Measurements from ENCODE around the gene CCDC137. TPM values are rescaled to one million over a fixed set of nuclear protein-coding genes. Genes with fewer than 3 reads are reported as not detected.

Gene CCDC137
- total and polyA plus RNA-seq, 2 of the 13 experiments (the other 11 are each of a cell fraction or from before 2014, with no cell fraction given) = 14.6 to 39.1 TPM

DNA sequence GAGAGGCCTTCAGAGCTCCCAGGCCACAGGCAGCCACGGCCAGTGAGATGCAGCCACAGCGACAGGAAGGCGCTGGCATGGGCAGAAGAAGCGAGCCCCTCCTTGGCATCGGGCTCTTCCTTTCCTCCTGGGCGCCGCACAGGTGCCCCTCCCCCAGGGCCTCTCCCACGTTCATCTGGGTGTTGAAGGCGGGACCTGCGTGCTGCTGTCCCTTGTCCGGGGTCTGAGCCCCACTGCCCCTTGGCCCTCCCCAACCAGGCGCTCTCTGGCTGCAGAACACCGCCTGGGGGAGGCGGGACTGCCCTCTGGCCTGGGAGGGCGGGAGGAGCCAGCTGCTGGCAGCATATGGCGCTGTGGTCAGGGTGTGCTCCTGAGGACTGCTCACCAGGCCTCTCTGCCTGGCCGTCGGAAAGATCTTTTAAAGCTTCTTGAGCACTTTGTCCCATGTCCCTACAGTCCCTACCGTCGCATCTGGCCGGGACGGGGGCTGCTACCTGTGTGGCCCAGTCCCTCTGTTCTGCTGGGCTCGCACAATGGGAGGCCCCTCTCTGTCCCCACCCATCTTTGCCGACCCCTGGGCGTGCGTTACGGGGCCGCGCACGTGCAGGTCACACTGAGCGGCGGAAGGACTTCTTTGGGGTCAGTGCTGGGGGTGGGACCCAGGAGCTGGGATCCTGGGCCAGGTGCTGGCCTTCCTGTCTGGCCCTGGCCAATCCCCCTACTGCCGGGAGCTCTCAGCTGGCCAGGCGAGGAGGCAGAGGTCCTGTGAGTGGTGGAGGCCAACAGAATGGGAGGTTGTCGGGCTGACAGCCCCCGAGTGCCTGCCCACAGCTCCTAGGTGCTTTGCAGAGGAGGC lies 47.2 kb downstream of the CCDC137 start (continued):
- no peak for TF ChIP-seq ZNF33A (CRISPR knock-in tag; IDR thresholded peaks at IDR 0.05; ENCODE audit: borderline replicate concordance)
- TF ChIP-seq ZNF17 (CRISPR knock-in tag; IDR thresholded peaks at IDR 0.05) = no peak
- peak; percentile 91; the same call in 1 of the 2 replicates for TF ChIP-seq ZNF343 (CRISPR knock-in tag; IDR thresholded peaks at IDR 0.05)
- TF ChIP-seq, protein P1, sequence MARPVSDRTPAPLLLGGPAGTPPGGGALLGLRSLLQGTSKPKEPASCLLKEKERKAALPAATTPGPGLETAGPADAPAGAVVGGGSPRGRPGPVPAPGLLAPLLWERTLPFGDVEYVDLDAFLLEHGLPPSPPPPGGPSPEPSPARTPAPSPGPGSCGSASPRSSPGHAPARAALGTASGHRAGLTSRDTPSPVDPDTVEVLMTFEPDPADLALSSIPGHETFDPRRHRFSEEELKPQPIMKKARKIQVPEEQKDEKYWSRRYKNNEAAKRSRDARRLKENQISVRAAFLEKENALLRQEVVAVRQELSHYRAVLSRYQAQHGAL (CRISPR knock-in tag; IDR thresholded peaks at IDR 0.05; ENCODE audit: not compliant biosample characterization) = no peak
- TF ChIP-seq ZFY (CRISPR knock-in tag; IDR thresholded peaks at IDR 0.05) = peak; percentile 90
- TF ChIP-seq RAD21 (CRISPR knock-in tag; IDR thresholded peaks at IDR 0.05) = peak; percentile 26; the same call in 1 of the 2 replicates
- no peak; the same call in 1 of the 2 replicates for TF ChIP-seq ZNF598 (CRISPR knock-in tag; IDR thresholded peaks at IDR 0.05; ENCODE audit: borderline replicate concordance)
- TF ChIP-seq, protein P2, sequence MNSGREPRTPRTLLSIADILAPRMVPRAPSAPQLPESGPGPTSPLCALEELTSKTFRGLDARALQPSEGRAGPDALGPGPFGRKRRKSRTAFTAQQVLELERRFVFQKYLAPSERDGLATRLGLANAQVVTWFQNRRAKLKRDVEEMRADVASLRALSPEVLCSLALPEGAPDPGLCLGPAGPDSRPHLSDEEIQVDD (CRISPR knock-in tag; IDR thresholded peaks at IDR 0.05; ENCODE audit: borderline replicate concordance) = peak; percentile 33
- TF ChIP-seq ZNF7 (CRISPR knock-in tag; IDR thresholded peaks at IDR 0.05) = no peak
- no peak for TF ChIP-seq HNRNPH1 (optimal IDR thresholded peaks at IDR 0.05; ENCODE audit: low read depth, low read length)
- TF ChIP-seq, protein P3, sequence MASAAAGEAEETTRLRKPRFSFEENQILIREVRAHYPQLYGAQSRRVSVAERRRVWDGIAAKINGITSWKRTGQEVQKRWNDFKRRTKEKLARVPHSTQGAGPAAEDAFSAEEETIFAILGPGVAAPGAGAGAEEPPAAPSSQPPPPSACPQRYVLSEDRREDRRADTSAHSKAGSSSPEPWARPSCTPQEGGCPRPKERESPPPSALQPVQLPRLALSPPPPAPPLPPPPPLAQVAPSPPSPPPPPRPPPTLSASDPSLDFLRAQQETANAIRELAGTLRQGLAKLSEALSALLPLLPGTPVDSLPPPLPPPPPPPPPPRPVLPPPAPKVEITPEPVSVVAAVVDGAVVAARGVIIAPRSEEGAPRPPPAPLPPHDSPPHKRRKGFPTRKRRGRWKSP (CRISPR knock-in tag; IDR thresholded peaks at IDR 0.05) = peak; percentile 77
- TF ChIP-seq MXI1 (IDR thresholded peaks at IDR 0.05; ENCODE audit: borderline replicate concordance, low read depth, low read length) = peak; percentile 55; the same call in 1 of the 3 replicates
- peak; percentile 94 for TF ChIP-seq AGO2 (optimal IDR thresholded peaks at IDR 0.05; ENCODE audit: low read depth, low read length)
- peak; percentile 95 for TF ChIP-seq AKAP8 (CRISPR knock-in tag; IDR thresholded peaks at IDR 0.05)
- TF ChIP-seq CEBPG (CRISPR knock-in tag; IDR thresholded peaks at IDR 0.05) = peak; percentile 2; the same call in 1 of the 2 replicates
- peak; percentile 98 for TF ChIP-seq ZNF263 (CRISPR knock-in tag; IDR thresholded peaks at IDR 0.05)
- TF ChIP-seq PRPF4 (IDR thresholded peaks at IDR 0.05; ENCODE audit: low read depth, low read length, poor library complexity, severe bottlenecking) = no peak
- TF ChIP-seq NR3C1 (CRISPR knock-in tag; IDR thresholded peaks at IDR 0.05) = no peak
- TF ChIP-seq, protein P4, sequence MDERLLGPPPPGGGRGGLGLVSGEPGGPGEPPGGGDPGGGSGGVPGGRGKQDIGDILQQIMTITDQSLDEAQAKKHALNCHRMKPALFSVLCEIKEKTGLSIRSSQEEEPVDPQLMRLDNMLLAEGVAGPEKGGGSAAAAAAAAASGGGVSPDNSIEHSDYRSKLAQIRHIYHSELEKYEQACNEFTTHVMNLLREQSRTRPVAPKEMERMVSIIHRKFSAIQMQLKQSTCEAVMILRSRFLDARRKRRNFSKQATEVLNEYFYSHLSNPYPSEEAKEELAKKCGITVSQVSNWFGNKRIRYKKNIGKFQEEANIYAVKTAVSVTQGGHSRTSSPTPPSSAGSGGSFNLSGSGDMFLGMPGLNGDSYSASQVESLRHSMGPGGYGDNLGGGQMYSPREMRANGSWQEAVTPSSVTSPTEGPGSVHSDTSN (CRISPR knock-in tag; IDR thresholded peaks at IDR 0.05) = no peak
- no peak for TF ChIP-seq JUNB (CRISPR knock-in tag; IDR thresholded peaks at IDR 0.05; ENCODE audit: borderline replicate concordance)
- TF ChIP-seq ZNF589 (CRISPR knock-in tag; conservative IDR thresholded peaks at IDR 0.05) = peak; percentile 96
- peak; percentile 89; the same call in 1 of the 2 replicates for TF ChIP-seq TSC22D2 (CRISPR knock-in tag; IDR thresholded peaks at IDR 0.05; ENCODE audit: borderline replicate concordance)
- TF ChIP-seq, protein P5, sequence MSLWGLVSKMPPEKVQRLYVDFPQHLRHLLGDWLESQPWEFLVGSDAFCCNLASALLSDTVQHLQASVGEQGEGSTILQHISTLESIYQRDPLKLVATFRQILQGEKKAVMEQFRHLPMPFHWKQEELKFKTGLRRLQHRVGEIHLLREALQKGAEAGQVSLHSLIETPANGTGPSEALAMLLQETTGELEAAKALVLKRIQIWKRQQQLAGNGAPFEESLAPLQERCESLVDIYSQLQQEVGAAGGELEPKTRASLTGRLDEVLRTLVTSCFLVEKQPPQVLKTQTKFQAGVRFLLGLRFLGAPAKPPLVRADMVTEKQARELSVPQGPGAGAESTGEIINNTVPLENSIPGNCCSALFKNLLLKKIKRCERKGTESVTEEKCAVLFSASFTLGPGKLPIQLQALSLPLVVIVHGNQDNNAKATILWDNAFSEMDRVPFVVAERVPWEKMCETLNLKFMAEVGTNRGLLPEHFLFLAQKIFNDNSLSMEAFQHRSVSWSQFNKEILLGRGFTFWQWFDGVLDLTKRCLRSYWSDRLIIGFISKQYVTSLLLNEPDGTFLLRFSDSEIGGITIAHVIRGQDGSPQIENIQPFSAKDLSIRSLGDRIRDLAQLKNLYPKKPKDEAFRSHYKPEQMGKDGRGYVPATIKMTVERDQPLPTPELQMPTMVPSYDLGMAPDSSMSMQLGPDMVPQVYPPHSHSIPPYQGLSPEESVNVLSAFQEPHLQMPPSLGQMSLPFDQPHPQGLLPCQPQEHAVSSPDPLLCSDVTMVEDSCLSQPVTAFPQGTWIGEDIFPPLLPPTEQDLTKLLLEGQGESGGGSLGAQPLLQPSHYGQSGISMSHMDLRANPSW (CRISPR knock-in tag; IDR thresholded peaks at IDR 0.05; ENCODE audit: borderline replicate concordance) = peak; percentile 76; the same call in 1 of the 2 replicates
